Measurements from ENCODE around the gene PCDHA6. TPM values are rescaled to one million over a fixed set of nuclear protein-coding genes. Genes with fewer than 3 reads are reported as not detected.
"Not testable (repeated sequence)": the region's sequence is repeated elsewhere in the genome, so short reads cannot be mapped to it uniquely, and the experiment has no call there.

Gene PCDHA6
- total RNA-seq, 1 donor, result 1.1 TPM

GRCh38 chr5:140849831-140850634 lies 22.3 kb downstream of the PCDHA6 start:
- not testable (repeated sequence) for H3K9me3 ChIP-seq (ENCODE audit: low read depth, low read length); H4K20me1 ChIP-seq (ENCODE audit: insufficient read depth, low read length); H3K4me3 ChIP-seq (ENCODE audit: insufficient read depth, low read length); H3K36me3 ChIP-seq (ENCODE audit: insufficient read depth, low read length); H3K79me2 ChIP-seq (ENCODE audit: insufficient read depth, low read length); H3K4me2 ChIP-seq (ENCODE audit: insufficient read depth, low read length); H3K27me3 ChIP-seq (ENCODE audit: insufficient read depth, low read length); H2AFZ ChIP-seq (ENCODE audit: low read length); H3K4me1 ChIP-seq (ENCODE audit: insufficient read depth, low read length); DNase-seq (ENCODE audit: insufficient read length, low spot score, missing footprints); H3K27ac ChIP-seq (ENCODE audit: low read depth, low read length)

GRCh38 chr5:140855772-140856674 lies 28.3 kb downstream of the PCDHA6 start, which contains the start of gene PCDHA10:
Gene PCDHA10 (plus strand): TSS chr5:140855897. CDS start chr5:140856049, 152 bp downstream.
- H2AFZ ChIP-seq (ENCODE audit: low read length), result no peak within 1 kb of the TSS
- H4K20me1 ChIP-seq (ENCODE audit: insufficient read depth, low read length), result no peaks in the 10 kb centered on the region
- H3K27ac ChIP-seq (ENCODE audit: low read depth, low read length), result no peak within 1 kb of the TSS
- no peaks in the 10 kb centered on the region for H3K4me1 ChIP-seq (ENCODE audit: insufficient read depth, low read length)
- no peak for DNase-seq (ENCODE audit: insufficient read length, low spot score, missing footprints)
- H3K36me3 ChIP-seq (ENCODE audit: insufficient read depth, low read length), result no peaks in the 10 kb centered on the region
- no peak within 1 kb of the TSS for H3K4me3 ChIP-seq (ENCODE audit: insufficient read depth, low read length)
- H3K79me2 ChIP-seq (ENCODE audit: insufficient read depth, low read length), result no peaks in the 10 kb centered on the region
- H3K4me2 ChIP-seq (ENCODE audit: insufficient read depth, low read length), result no peak within 1 kb of the TSS
- peak; percentile 5 for TF ChIP-seq CTCF (IDR thresholded peaks at IDR 0.05; ENCODE audit: extremely low read depth, low read depth, low read length)
- H3K9me3 ChIP-seq (ENCODE audit: low read depth, low read length), result no peaks in the 10 kb centered on the region
- H3K27me3 ChIP-seq (ENCODE audit: insufficient read depth, low read length), result no peaks in the 10 kb centered on the region

GRCh38 chr5:140857177-140857986 lies 29.6 kb downstream of the PCDHA6 start:
- H3K79me2 ChIP-seq (ENCODE audit: insufficient read depth, low read length), result no peaks in the 10 kb centered on the region

More at GRCh38 chr5:140857177-140857986, 29.6 kb downstream of the PCDHA6 start:
- no peak for TF ChIP-seq CTCF (IDR thresholded peaks at IDR 0.05; ENCODE audit: extremely low read depth, low read depth, low read length)
- no peaks in the 10 kb centered on the region for H3K36me3 ChIP-seq (ENCODE audit: insufficient read depth, low read length)
- DNase-seq (ENCODE audit: insufficient read length, low spot score, missing footprints), result no peak
- no peaks in the 10 kb centered on the region for H3K27me3 ChIP-seq (ENCODE audit: insufficient read depth, low read length)
- H4K20me1 ChIP-seq (ENCODE audit: insufficient read depth, low read length), result no peaks in the 10 kb centered on the region
- no peak overlapping the region for H2AFZ ChIP-seq (ENCODE audit: low read length)
- no peaks in the 10 kb centered on the region for H3K9me3 ChIP-seq (ENCODE audit: low read depth, low read length)
- no peak overlapping the region for H3K4me3 ChIP-seq (ENCODE audit: insufficient read depth, low read length)
- no peak overlapping the region for H3K4me2 ChIP-seq (ENCODE audit: insufficient read depth, low read length)
- H3K27ac ChIP-seq (ENCODE audit: low read depth, low read length), result no peak overlapping the region
- no peaks in the 10 kb centered on the region for H3K4me1 ChIP-seq (ENCODE audit: insufficient read depth, low read length)
